ENCODE measurements around the gene KCNH1. TPM values are rescaled to one million over a fixed set of nuclear protein-coding genes. Genes with fewer than 3 reads are reported as not detected.

The KCNH1 gene
- polyA plus RNA-seq, 1 of the 3 experiments (the other 2 are of a cell fraction), result 0.08 TPM

GRCh38 chr1:210908257-210908656 is 225.7 kb downstream of the KCNH1 start:
- Histone ChIP-seq H3K27ac (ENCODE audit: low read depth in 2 of 2, low read length in 1 of 2) (no peak overlapping the region), H3K9me3 (no peaks in the 10 kb centered on the region), H3K9ac (no peak overlapping the region), H3K79me2 (ENCODE audit: insufficient read depth) (no peaks in the 10 kb centered on the region), H2AFZ (ENCODE audit: low read depth) (no peak overlapping the region), H3K4me2 (no peak overlapping the region), H3K4me3 (ENCODE audit: low read depth in 2 of 2, low read length in 1 of 2) (no peak overlapping the region), H3K36me3 (replicated peaks in 1 of 2; ENCODE audit: control insufficient read depth in 1 of 2, insufficient read depth in 2 of 2, low read length in 1 of 2) (no peaks in the 10 kb centered on the region), H3K27me3 (ENCODE audit: insufficient read depth) (no peaks in the 10 kb centered on the region), H4K20me1 (ENCODE audit: insufficient read depth) (no peaks in the 10 kb centered on the region), H3K9me2 (no peaks in the 10 kb centered on the region), H3K4me1 (ENCODE audit: control insufficient read depth in 1 of 2, insufficient read depth in 2 of 2, low read depth in 1 of 2, low read length in 1 of 2) (peaks cover 0 to 17% of the 10 kb centered on the region in 2 experiments; a peak in 1 of 4 replicates), H3F3A (replicated peaks; ENCODE audit: insufficient read depth) (no peaks in the 10 kb centered on the region)
- POLR2A ChIA-PET, result interaction anchor here (0.6 kb wide), 1 partner anchor 1488 kb away, joined by 3 read pairs; no protein-coding TSS in a partner anchor
- no peak for DNase-seq
- CTCF ChIA-PET, result interaction anchor here (1.4 to 1.8 kb wide), 2 partner anchors 11 to 226 kb away, joined by 5 to 6 read pairs; partner anchors contain the start of gene KCNH1
- no peak for TF ChIP-seq RAD21 (IDR thresholded peaks at IDR 0.05; ENCODE audit: low read length)
- no peak for TF ChIP-seq RFX5 (IDR thresholded peaks at IDR 0.05; ENCODE audit: low read length)
- no peak for TF ChIP-seq FOSL2 (IDR thresholded peaks at IDR 0.05; ENCODE audit: borderline replicate concordance, low read depth)
- TF ChIP-seq MAX (IDR thresholded peaks at IDR 0.05; ENCODE audit: low read depth), result no peak
- 41% methylated on average over 4 of the region's 5 CpGs for WGBS (ENCODE audit: low lambda C conversion rate)

- Histone ChIP-seq H3K27ac (ENCODE audit: low read depth in 2 of 2, low read length in 1 of 2) (no peak overlapping the region), H3K36me3 (replicated peaks in 1 of 2; ENCODE audit: control insufficient read depth in 1 of 2, insufficient read depth in 2 of 2, low read length in 1 of 2) (no peaks in the 10 kb centered on the region), H3K9me2 (no peaks in the 10 kb centered on the region), H3K9ac (no peak overlapping the region), H3K27me3 (ENCODE audit: insufficient read depth) (no peaks in the 10 kb centered on the region), H3K9me3 (no peaks in the 10 kb centered on the region), H3K4me2 (no peak overlapping the region), H3F3A (replicated peaks; ENCODE audit: insufficient read depth) (no peaks in the 10 kb centered on the region), H3K79me2 (ENCODE audit: insufficient read depth) (no peaks in the 10 kb centered on the region), H3K4me3 (ENCODE audit: low read depth in 2 of 2, low read length in 1 of 2) (no peak overlapping the region), H4K20me1 (ENCODE audit: insufficient read depth) (no peaks in the 10 kb centered on the region), H2AFZ (ENCODE audit: low read depth) (no peak overlapping the region), H3K4me1 (ENCODE audit: control insufficient read depth in 1 of 2, insufficient read depth in 2 of 2, low read depth in 1 of 2, low read length in 1 of 2) (peaks cover 0 to 19% of the 10 kb centered on the region in 2 experiments; a peak in 1 of 4 replicates)
- CTCF ChIA-PET, result interaction anchor here (0.7 to 1.5 kb wide), 3 partner anchors 10 to 227 kb away, joined by 3 to 6 read pairs (median 4); partner anchors contain the start of gene KCNH1
- no peak for DNase-seq
- POLR2A ChIA-PET, result no interaction called here
- no peak for TF ChIP-seq PBX3 (IDR thresholded peaks at IDR 0.05)
- no peak for TF ChIP-seq RXRA (IDR thresholded peaks at IDR 0.05; ENCODE audit: borderline replicate concordance, low read depth)
- TF ChIP-seq ZBTB33 (IDR thresholded peaks at IDR 0.05; ENCODE audit: borderline replicate concordance, low read depth), result no peak
- no peak for TF ChIP-seq IRF3 (IDR thresholded peaks at IDR 0.05; ENCODE audit: low read depth, low read length)
- TF ChIP-seq JUND (IDR thresholded peaks at IDR 0.05), result no peak
- TF ChIP-seq NRF1 (IDR thresholded peaks at IDR 0.05; ENCODE audit: low read depth, low read length), result no peak
- TF ChIP-seq EZH2phosphoT487 (IDR thresholded peaks at IDR 0.05; ENCODE audit: borderline replicate concordance, low read depth), result no peak
- 83% methylated on average over 1 of the region's 1 CpG for WGBS (ENCODE audit: low lambda C conversion rate)
These were observed 226.6 kb downstream of the KCNH1 start for GRCh38 chr1:210907251-210907805.
